SJCRH30 (cell line): ENCODE measurements around the gene PIH1D1. TPM values are rescaled to one million over a fixed set of nuclear protein-coding genes. Genes with fewer than 3 reads are reported as not detected.

Experiments
- DNase-seq, 2 experiments: peaks; one replicate each; pipeline ENCODE4 v3.0.0-alpha.2; 2015 to 2020
- H3K27ac ChIP-seq: fragments of 250-450 bp; sonication (Bioruptor Pico); 2 replicates; pipeline ENCODE4 v1.5.1; 2020; ENCODE audit warnings: mild to moderate bottlenecking, moderate library complexity
- H3K27me3 ChIP-seq: fragments of 250-450 bp; sonication (Bioruptor Pico); 2 replicates; pipeline ENCODE4 v1.5.1; 2020; ENCODE audit warnings: mild to moderate bottlenecking, moderate library complexity
- H3K36me3 ChIP-seq: fragments of 250-450 bp; sonication (Bioruptor Pico); 2 replicates; pipeline ENCODE4 v1.5.1; 2020; ENCODE audit warnings: mild to moderate bottlenecking, moderate library complexity
- H3K4me1 ChIP-seq: fragments of 250-450 bp; sonication (Bioruptor Pico); 2 replicates; pipeline ENCODE4 v1.5.1; 2020; ENCODE audit warnings: mild to moderate bottlenecking, moderate library complexity
- H3K4me3 ChIP-seq: fragments of 250-450 bp; sonication (Bioruptor Pico); 2 replicates; pipeline ENCODE4 v1.5.1; 2020; ENCODE audit warnings: mild to moderate bottlenecking, moderate library complexity
- H3K9me3 ChIP-seq: fragments of 250-450 bp; sonication (Bioruptor Pico); replicated peaks from 2 replicates; pipeline ENCODE4 v1.5.1; 2020; ENCODE audit warnings: mild to moderate bottlenecking, moderate library complexity
- total RNA-seq: library from RNA; depleted of rRNA; stranded (reverse); fragments of >200 nt; shearing (Covaris generic); gene quantifications from 2 replicates; pipeline ENCODE4 v1.2.3, GENCODE V29; 2014

Gene PIH1D1
- total RNA-seq, 1 experiment from 2014 or later, result 83.4 TPM

GRCh38 chr19:49427339-49427738, 24.3 kb downstream of the PIH1D1 start:
- DNase-seq, result no peak
- Histone ChIP-seq H3K4me1 (no peaks in the 10 kb centered on the region), H3K36me3 (no peaks in the 10 kb centered on the region), H3K9me3 (no peaks in the 10 kb centered on the region), H3K27me3 (peaks cover 36% of the 10 kb centered on the region), H3K4me3 (no peak overlapping the region), H3K27ac (no peak overlapping the region)

- Histone ChIP-seq H3K9me3 (no peaks in the 10 kb centered on the region), H3K27ac (no peak overlapping the region), H3K27me3 (peaks cover 43% of the 10 kb centered on the region), H3K4me3 (no peak overlapping the region), H3K4me1 (no peaks in the 10 kb centered on the region; the same call in 1 of the 2 replicates), H3K36me3 (no peaks in the 10 kb centered on the region)
- peak; percentile 42 to 48 for DNase-seq
Observed at GRCh38 chr19:49425922-49426592, 25.6 kb downstream of the PIH1D1 start.

GRCh38 chr19:49425178-49425577, 26.4 kb downstream of the PIH1D1 start, which contains the start of gene GFY:
Gene GFY (plus strand): TSS chr19:49425388. CDS start chr19:49426431, 1,043 bp downstream.
- H3K4me3 ChIP-seq, result no peak within 1 kb of the TSS
- H3K27me3 ChIP-seq, result peaks cover 50% of the 10 kb centered on the region
- DNase-seq, result no peak
- H3K9me3 ChIP-seq, result no peaks in the 10 kb centered on the region
- no peak within 1 kb of the TSS for H3K27ac ChIP-seq
- H3K4me1 ChIP-seq, result no peaks in the 10 kb centered on the region; the same call in 1 of the 2 replicates
- H3K36me3 ChIP-seq, result no peaks in the 10 kb centered on the region

GRCh38 chr19:49423985-49424303, 27.7 kb downstream of the PIH1D1 start:
- no peaks in the 10 kb centered on the region for H3K36me3 ChIP-seq
- no peak for DNase-seq
- no peak overlapping the region for H3K27ac ChIP-seq
- peaks cover 62% of the 10 kb centered on the region for H3K27me3 ChIP-seq
- H3K9me3 ChIP-seq, result no peaks in the 10 kb centered on the region
- H3K4me3 ChIP-seq, result no peak overlapping the region
- H3K4me1 ChIP-seq, result no peaks in the 10 kb centered on the region; the same call in 1 of the 2 replicates

GRCh38 chr19:49423071-49423984, 28.3 kb downstream of the PIH1D1 start, which contains the start of gene PTH2:
Gene PTH2 (minus strand): TSS chr19:49423441. CDS start chr19:49423339, 102 bp downstream.
- Histone ChIP-seq H3K4me3 (no peak within 1 kb of the TSS), H3K27me3 (peaks cover 61% of the 10 kb centered on the region), H3K4me1 (no peaks in the 10 kb centered on the region; the same call in 1 of the 2 replicates), H3K36me3 (no peaks in the 10 kb centered on the region), H3K27ac (no peak within 1 kb of the TSS), H3K9me3 (no peaks in the 10 kb centered on the region)
- DNase-seq, result no peak

GRCh38 chr19:49422407-49423070, 29.1 kb downstream of the PIH1D1 start:
- no peaks in the 10 kb centered on the region for H3K9me3 ChIP-seq
- DNase-seq, result no peak
- no peak overlapping the region for H3K27ac ChIP-seq
- no peak overlapping the region for H3K4me3 ChIP-seq
- H3K36me3 ChIP-seq, result no peaks in the 10 kb centered on the region
- peaks cover 58% of the 10 kb centered on the region for H3K27me3 ChIP-seq
- no peaks in the 10 kb centered on the region; the same call in 1 of the 2 replicates for H3K4me1 ChIP-seq

- H3K27me3 ChIP-seq, result peaks cover 54% of the 10 kb centered on the region
- no peak overlapping the region for H3K4me3 ChIP-seq
Observed at GRCh38 chr19:49421878-49422202, 29.8 kb downstream of the PIH1D1 start.

GRCh38 chr19:49421039-49421877, 30.4 kb downstream of the PIH1D1 start:
- H3K9me3 ChIP-seq, result no peaks in the 10 kb centered on the region
- no peaks in the 10 kb centered on the region for H3K36me3 ChIP-seq
- no peaks in the 10 kb centered on the region; the same call in 1 of the 2 replicates for H3K4me1 ChIP-seq
- H3K27me3 ChIP-seq, result peaks cover 49% of the 10 kb centered on the region
- no peak overlapping the region for H3K4me3 ChIP-seq
- peak; percentile 75 to 77 for DNase-seq
- H3K27ac ChIP-seq, result no peak overlapping the region

More at GRCh38 chr19:49421878-49422202, 29.8 kb downstream of the PIH1D1 start:
- DNase-seq, result no peak
- Histone ChIP-seq H3K4me1 (no peaks in the 10 kb centered on the region; the same call in 1 of the 2 replicates), H3K27ac (no peak overlapping the region), H3K36me3 (no peaks in the 10 kb centered on the region), H3K9me3 (no peaks in the 10 kb centered on the region)

- no peaks in the 10 kb centered on the region for H3K36me3 ChIP-seq
- peaks cover 46% of the 10 kb centered on the region for H3K27me3 ChIP-seq
- H3K4me3 ChIP-seq, result no peak overlapping the region
- H3K27ac ChIP-seq, result no peak overlapping the region
- H3K4me1 ChIP-seq, result no peaks in the 10 kb centered on the region; the same call in 1 of the 2 replicates
- DNase-seq, result no peak
- no peaks in the 10 kb centered on the region for H3K9me3 ChIP-seq
Observed at GRCh38 chr19:49420227-49420626, 31.4 kb downstream of the PIH1D1 start.

- Histone ChIP-seq H3K9me3 (no peaks in the 10 kb centered on the region), H3K4me3 (no peak overlapping the region), H3K4me1 (no peaks in the 10 kb centered on the region; the same call in 1 of the 2 replicates), H3K27ac (no peak overlapping the region), H3K27me3 (peaks cover 40% of the 10 kb centered on the region), H3K36me3 (no peaks in the 10 kb centered on the region)
- no peak for DNase-seq
Observed at GRCh38 chr19:49419173-49419572, 32.4 kb downstream of the PIH1D1 start.

GRCh38 chr19:49418511-49418910, 33.1 kb downstream of the PIH1D1 start:
- no peak for DNase-seq
- H3K27ac ChIP-seq, result no peak overlapping the region
- H3K9me3 ChIP-seq, result no peaks in the 10 kb centered on the region
- H3K4me1 ChIP-seq, result no peaks in the 10 kb centered on the region; the same call in 1 of the 2 replicates
- H3K4me3 ChIP-seq, result no peak overlapping the region
- H3K27me3 ChIP-seq, result peaks cover 35% of the 10 kb centered on the region
- no peaks in the 10 kb centered on the region for H3K36me3 ChIP-seq

- no peaks in the 10 kb centered on the region for H3K36me3 ChIP-seq
- no peak for DNase-seq
- no peak overlapping the region for H3K4me3 ChIP-seq
- H3K9me3 ChIP-seq, result no peaks in the 10 kb centered on the region
- H3K4me1 ChIP-seq, result no peaks in the 10 kb centered on the region; the same call in 1 of the 2 replicates
- H3K27ac ChIP-seq, result no peak overlapping the region
- peaks cover 39% of the 10 kb centered on the region for H3K27me3 ChIP-seq
Observed at GRCh38 chr19:49417088-49417487, 34.5 kb downstream of the PIH1D1 start.

GRCh38 chr19:49415810-49416200, 35.8 kb downstream of the PIH1D1 start:
- no peaks in the 10 kb centered on the region for H3K9me3 ChIP-seq
- H3K4me3 ChIP-seq, result no peak overlapping the region
- H3K27me3 ChIP-seq, result peaks cover 31% of the 10 kb centered on the region
- DNase-seq, result no peak
- no peaks in the 10 kb centered on the region; the same call in 1 of the 2 replicates for H3K4me1 ChIP-seq
- H3K27ac ChIP-seq, result no peak overlapping the region
- H3K36me3 ChIP-seq, result no peaks in the 10 kb centered on the region
